HG03108 (cell line): ENCODE data around the gene GLDN.
"Not testable (repeated sequence)": the region's sequence is repeated elsewhere in the genome, so short reads cannot be mapped to it uniquely, and the experiment has no call there.

ENCODE experiments used
- ATAC-seq: cut with Tn5 transposase; IDR thresholded peaks from one replicate; pipeline ENCODE4 v1.9.1; 2021; ENCODE audit warnings: moderate library complexity; ENCODE audit not compliant: unreplicated experiment

GLDN gene

DNA sequence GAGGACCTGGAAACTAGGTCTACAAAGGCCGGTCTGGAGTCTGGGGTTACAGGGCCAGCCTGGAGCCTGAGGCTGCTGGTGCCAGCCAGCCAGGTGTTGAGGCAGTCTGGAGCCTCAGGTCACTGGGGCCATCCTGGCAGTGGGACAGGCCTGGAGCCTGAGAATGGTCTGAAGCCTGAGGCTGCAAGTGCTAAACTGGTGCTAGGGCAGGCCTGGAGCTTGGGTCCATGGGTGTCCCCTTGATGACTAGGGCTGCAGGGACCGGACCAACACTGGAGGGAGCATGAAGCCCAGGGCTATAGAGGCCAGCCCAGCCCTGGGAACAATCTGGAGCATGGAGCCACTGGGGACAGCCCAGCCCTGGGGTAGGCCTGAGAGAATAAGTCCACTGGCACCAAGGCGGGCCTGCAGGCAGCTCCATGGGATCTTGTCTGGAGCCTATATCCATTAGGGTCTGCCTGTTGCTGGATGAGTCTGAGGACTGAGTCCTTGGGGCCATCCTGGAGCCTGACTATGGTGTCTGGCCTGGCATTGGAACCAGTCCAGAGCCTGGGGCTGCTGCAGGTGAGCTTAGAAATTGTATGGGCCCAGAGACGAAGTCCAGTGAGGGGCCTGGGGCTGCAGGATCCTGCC lies 101.9 kb downstream of the GLDN start:
- no peak for ATAC-seq

GRCh38 chr15:51444112-51444511 lies 102.7 kb downstream of the GLDN start:
- no peak for ATAC-seq

GRCh38 chr15:51444807-51445206 lies 103.4 kb downstream of the GLDN start:
- ATAC-seq, result no peak

- not testable (repeated sequence) for ATAC-seq
Measured at GRCh38 chr15:51446029-51446744, 104.7 kb downstream of the GLDN start.

- ATAC-seq, result no peak
Measured at GRCh38 chr15:51447855-51448621, 106.6 kb downstream of the GLDN start.

- no peak for ATAC-seq
Measured at GRCh38 chr15:51448622-51449399, 107.4 kb downstream of the GLDN start.

GRCh38 chr15:51450001-51450400 lies 108.5 kb downstream of the GLDN start:
- no peak for ATAC-seq
